Hepatic stellate cell (primary cell): ENCODE results near the gene PRICKLE1.

Experiments used
- DNase-seq: peaks from one replicate; pipeline ENCODE4 v3.0.0; 2011; ENCODE audit warnings: low spot score

The PRICKLE1 gene

DNA sequence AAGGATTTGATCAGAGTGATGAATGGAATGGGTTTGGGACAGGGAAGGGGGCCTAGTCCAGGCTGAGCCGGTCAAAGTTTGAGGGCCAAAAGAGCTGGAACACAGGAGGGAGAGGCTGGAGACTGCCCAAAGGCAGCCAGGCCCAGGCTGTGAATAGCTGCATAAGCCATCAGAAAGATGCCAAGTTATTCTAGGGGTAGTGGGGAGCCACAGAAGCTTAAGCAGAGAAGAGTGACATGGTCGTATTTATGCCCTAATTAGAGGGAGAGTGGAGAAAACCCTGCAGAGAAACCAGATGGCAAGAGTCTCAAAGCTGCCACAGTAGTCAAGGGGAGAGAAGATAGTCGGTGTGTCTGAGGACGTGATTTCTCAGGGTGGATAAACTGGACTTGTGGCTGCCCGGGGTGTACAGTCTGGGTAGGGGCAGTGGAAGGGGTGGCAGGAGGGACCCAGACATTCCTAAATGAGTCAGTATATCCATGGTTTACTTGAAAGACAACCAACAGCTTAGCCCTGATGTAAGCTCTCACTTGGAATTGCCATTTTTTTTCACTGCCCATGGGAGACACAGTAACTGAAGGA, 99.2 kb downstream of the PRICKLE1 start:
- DNase-seq = no peak

DNA sequence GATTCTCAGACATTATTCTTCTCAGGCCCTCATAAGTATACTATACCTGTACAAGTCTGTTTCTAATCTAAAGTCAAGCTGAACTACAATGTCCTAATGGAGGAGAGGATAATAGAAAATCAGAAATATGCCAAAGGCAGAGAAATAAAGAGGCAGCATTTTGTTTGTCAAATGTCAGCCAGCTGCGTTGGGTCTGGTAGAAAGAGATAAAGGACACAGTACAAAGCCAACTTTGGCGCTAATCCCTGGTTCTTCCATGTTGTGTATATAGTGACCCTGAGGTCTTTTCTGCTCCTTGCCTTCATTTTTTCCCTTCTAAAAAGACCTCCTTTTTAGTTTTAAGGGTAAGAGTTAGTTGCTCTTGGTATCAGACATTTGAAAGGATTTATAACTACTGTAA, 103.1 kb downstream of the PRICKLE1 start:
- no peak for DNase-seq

DNA sequence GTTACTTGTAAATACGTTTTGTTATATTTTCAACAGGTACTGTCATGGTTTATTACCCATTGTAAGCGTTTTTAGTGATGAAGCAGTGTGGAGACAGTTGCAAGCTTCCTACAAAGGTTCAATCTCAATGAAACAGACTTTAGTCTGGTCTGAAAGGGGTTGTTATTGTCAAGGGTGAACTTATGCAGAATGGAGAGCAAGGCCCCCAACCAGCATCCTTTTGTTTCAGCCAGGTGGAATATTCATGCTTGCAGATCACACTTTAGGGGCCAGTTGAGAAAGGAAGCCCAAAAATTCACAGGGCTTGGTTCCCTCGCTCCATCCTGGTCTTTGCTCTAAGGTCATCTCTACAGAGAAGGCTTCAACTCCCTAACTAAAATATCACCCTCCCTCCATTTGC, 103.7 kb downstream of the PRICKLE1 start:
- no peak for DNase-seq

DNA sequence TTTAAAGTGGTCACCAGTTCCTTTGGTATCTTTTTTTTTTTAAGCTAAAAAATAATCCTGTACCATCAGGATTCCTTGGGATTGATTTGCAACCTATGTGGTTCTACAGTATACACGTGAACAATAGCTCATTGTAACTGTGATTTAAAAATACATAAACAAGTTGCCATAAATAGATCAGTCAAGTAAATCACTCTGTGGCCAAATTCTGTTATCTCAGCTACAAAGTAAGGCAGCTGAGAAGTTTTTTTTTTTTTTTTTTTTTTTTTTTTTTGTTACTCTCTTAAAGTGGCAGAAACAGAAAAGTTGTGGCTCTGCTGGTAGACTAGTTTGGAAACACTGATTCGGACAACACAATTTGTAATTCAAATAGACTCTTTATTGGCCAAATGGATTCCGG, 104.5 kb downstream of the PRICKLE1 start:
- peak; percentile 22 for DNase-seq

DNA sequence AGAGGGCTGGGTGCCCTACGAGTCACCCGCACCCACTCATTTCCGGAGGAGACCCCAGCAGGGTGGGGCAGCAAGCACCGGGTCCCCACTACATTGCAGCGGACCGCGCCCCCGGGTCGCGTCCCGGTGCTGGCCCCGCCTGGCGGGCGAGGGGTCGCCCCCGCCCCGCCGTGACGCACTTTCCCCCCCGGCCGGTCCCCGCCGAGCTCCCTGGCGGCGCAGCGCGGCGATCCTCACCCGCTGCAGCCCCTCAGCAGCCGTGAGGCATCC, 106.1 kb downstream of the PRICKLE1 start:
- DNase-seq = peak; percentile 50

DNA sequence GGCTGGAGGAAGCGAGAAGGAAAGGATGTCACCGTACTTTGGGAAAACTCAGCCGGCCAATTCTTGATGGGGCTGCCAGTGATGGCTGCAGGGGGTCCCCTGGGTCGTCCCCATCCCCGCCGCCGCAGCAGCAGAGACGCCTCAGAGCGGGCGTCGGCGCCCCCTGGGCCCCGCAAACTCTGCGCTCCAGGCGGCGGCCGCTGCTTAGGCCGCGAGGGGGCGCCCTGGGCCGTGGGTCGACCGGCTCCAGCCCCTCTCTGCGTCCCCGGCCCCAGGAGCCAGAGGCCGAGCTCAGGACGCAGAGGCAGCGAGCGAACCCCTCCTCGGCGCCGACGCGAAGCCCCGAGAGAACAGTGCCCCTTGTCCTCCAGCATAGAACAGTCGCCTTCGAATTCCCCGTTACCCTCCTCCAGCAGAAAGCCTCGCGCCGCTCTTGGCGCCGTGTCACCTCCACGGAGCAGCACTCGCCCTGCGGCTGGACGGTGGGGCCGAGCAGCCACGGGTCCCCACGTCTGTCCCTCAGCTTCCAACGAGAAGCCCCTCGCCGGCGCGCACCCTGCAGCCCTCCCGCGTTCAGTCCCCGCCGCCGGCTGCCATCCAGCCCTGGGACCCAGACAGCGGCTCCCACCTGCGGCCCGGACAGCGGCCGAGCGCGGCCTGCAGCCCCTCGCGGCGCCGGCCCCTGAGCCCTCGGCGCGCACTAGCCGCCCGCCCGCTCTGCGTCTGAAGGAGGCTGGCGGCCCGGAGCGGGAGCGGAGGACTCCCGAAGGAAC, 106.6 kb downstream of the PRICKLE1 start:
- peak; percentile 82 for DNase-seq

DNA sequence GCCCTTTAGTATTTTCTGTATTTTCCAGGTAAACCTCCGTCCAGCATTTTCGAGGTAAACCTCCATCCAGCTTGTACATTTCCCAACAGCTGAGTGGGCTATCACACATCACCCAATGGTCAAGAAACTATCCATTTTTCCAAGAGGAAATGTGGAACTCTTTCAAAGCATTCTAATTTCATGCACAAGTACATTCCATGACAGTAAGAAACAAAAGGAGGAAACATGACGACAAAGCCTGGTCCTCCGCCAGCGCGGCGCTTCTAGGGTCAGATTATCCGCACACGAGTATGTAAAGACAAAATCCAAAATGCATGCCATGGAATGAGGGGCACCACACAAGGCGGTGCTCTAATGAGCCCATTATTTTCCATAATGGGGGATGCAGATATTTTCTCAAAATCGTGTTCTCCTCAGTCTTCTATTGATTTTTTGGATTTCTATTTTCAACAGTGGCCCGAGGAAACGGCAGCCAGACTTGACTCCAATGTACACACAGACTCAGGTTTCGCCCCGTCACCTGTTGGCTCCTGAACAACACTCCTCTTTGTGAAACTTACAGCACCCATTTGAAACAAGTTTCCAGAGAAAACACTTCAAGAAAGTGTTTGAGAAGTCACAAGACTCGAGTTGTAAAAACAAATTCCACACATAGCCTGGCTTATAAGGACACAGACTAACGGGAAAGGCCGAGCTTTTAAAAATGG, 107.4 kb downstream of the PRICKLE1 start:
- DNase-seq = no peak

DNA sequence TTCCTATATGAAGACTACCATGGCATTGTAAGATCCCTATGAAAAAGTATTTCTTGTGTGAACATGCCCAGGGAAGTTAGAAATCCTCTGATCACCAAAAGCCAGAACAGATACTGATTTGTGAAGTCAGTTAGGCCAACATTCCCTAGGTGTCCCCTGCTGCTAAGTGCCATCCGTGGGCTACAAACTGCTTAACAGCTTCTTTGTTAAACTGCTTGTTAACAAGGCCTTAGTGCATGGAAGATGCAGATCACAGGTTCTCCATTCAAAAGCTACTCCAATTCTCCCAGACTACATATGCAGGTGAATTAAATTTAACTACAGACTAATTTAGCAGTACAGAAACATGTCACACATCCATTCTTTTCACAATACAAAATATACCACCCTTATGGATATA, 108.2 kb downstream of the PRICKLE1 start:
- no peak for DNase-seq

DNA sequence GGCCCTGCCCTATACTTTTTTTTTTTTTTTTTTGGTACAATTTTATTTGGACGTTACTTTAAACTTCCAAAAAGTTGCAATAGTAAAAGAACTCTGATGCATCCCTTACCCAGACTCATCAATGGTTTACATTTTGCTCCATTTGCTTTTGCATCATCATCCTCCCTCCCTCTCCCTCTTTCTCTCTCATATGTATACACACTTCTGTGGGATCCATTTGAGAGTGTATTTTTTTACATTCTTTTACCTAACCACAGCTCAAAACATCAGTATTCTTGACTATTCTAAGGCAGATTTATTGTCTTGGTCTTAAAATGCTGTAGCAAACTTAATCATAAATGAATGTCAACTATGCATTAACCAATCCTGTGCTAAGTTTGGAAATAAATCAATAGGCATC, 111.6 kb downstream of the PRICKLE1 start:
- no peak for DNase-seq

DNA sequence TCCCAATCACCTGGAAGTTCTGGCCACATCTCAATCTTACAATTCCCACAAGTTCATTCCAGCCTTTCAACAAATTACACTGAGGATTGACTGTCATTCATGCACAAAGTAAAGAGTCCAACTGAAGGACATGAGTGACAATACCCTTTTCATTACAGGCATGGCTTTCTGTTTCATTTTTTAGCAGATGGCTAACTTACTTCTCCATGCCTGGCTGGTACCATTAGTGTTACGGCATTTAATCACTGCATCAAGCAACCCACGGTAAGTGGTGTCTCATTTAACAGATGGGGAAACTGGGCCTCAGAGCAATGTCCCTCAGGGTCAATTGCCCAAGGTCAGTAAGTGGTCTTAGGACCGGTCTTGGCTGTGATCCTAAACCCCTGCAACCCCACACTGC, 114.4 kb downstream of the PRICKLE1 start:
- no peak for DNase-seq

DNA sequence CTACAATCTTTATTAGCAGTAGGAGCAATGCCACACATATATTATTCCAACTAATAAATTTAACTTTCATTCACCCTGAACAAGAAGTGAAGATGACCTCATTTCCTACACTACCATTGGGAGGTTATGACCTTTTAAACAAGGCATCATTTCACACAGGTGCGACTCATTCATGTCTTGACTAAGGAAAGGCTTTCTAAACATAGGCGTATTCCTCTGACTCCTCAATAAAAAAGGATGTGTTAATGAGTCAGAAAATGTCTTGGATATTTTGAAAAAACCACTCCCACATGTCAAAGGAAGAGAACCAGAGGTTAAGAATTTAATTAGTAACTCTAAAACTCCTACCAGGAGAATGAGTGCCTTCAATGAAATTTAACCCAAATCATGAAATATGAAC, 115.2 kb downstream of the PRICKLE1 start:
- no peak for DNase-seq

DNA sequence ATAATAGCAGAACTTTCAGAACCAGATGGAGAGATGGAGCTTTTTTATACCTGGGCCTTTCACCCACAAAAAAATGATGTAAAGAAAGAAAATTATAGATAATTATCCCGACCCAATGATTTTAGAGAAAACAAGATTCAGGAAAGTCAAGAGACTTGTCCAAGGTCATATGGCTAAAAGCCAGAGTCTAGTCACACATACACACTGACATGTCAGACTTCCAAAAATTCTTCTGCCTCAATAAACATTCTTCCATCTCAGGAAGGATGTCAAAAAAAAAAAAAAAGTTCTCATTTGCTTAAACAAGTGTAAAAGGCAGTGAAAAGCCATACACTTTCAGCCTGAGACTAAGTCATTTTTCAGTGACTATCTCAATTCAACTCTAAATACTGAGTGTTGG, 116.0 kb downstream of the PRICKLE1 start:
- DNase-seq = no peak

DNA sequence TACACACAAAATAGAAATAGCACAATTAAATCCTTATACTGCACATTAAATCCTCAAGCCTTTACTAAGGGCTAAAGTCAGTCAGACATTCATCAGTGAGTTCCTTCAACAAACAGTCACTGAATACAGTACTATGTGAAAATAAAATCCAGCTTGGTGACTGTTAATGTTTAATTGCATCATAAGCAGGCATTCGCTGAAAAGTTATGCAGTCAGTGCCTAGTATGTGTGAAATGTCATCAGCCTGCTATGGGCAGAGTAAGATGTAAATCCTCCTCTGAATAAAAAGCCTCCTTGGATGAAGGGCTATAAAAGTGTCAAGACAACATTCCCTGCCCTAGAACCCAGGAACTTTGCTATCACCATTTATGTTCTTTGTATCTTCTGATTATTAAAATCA, 116.4 kb downstream of the PRICKLE1 start:
- DNase-seq = peak; percentile 22

DNA sequence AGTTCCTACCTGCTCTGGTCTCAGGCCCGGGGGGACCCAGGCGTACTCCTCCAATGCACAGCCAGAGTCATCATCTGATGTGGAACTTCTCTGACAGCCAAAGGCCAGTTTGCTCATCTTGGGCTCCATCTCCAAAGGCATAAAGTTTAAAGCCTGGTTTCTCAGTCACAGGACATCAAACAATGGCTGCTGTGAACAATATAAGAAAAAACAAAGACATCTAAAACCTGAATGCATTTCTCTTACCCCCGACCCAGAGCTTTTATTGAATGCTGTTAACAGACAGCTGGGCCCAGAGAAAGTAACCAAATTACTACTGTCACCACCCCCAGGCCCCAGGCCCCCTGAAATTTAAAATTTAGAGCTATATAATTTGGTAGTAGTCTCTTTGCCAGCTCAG, 117.2 kb downstream of the PRICKLE1 start:
- no peak for DNase-seq

DNA sequence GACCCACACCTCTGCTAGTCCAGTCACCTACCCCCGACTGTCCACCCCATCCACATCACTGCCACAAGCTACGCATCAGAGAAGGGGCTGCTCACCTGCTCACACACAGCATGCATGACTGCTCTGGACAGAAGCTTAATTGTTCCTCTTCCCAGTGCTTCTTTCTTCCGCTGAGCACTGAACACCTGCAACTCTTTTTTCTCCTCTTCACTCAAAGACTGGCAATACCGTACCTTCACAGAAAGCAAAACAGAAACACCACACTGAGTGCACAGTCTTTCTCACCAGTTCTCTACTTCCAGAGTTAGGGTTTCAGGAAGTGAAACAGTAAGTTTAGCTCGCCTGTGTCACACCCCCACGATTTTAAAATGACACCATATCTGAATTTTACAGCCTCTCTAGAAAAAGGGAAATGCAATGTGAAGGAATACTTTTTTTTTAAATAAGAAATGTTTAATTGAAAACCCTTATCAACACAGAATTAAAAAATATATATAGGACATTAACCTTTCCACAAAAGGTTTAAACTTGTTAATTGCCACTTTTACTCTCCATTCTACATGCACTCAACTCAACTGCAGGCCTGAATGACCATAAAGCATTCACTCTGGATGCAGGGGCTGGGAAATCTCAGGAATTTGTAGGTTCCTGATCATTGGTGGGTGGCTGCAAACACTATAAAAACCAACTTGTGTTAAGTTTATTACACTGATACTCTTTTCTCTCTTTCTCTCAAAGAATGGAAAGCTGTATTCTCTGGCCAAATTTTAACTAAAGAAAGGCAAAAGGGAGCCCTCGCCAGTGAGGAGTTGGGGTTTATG, 120.0 kb downstream of the PRICKLE1 start:
- DNase-seq = no peak

DNA sequence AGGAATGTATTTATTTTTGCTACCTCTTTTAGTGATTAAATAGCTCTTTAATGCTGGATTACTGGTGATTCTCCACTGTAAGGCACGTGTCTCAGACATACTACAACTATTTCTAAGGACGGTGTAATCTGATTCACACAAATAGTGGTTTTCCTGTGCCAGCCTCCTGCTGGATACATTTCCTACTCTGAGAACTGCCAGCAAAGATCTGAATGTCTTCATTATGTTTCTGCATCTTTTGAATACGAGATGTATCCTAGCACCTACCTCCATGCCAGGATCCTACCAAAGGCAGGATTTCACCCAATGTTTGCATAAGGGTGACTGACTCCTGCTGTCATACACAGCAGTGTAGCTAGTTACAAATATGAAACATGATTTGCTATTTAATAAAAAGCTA, 120.6 kb downstream of the PRICKLE1 start:
- no peak for DNase-seq

DNA sequence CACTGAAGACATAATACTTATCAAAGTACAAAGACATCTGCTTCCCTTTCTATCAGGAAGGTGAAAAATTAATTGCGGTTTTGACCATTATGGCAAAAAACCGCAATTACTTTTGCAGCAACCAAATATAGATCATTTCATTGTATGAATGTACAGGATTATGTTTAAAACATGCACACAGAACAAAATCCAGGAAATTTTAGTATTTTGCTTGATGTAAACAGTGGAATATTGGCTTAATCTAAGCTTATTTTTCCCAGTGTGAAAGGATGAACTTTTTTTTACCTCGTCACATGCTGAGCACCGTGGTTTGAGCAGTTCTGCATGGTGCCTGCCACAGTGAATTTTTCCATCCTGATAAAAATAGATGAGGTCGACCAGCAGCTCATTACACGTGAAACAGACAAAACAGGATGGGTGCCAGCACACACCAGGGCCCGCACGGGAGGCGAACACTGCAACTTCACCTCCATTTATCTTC, 121.2 kb downstream of the PRICKLE1 start:
- DNase-seq = no peak

DNA sequence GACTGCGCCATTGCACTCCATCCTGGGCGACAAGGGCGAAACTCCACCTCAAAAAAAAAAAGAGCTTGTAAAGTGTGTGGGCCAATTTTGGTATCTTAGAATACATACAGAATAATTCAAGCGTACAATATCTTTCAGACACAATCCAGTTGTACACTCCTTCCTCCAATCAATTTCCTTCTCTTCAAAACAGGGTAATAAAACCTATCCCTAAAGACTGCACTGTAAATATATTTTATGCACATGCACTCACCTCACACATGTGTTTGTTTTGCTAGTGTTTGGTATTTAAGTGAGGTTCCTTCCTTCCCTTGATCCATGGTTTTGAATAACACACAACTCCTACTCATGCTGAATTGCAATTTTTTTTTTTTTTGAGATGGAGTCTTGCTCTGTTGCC, 125.9 kb downstream of the PRICKLE1 start:
- DNase-seq = no peak

DNA sequence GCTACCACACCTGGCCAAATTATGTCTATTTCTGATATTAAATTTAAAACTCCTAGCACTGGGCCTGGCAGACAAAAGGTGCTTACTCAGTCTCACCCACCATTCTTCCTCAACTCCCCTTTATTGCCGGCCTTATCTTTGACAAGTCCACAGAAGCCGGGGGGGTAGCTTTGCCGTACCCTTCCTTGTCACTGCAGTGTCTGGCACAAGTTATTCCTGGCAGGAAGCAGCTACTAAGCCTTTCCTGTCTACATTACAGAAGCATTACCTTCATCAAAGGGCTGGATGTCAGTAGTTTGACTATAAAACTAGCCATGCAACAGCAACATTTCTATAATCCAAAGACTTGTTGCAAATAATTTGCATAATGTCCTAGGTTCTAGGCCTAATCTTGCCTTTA, 127.1 kb downstream of the PRICKLE1 start:
- no peak for DNase-seq

DNA sequence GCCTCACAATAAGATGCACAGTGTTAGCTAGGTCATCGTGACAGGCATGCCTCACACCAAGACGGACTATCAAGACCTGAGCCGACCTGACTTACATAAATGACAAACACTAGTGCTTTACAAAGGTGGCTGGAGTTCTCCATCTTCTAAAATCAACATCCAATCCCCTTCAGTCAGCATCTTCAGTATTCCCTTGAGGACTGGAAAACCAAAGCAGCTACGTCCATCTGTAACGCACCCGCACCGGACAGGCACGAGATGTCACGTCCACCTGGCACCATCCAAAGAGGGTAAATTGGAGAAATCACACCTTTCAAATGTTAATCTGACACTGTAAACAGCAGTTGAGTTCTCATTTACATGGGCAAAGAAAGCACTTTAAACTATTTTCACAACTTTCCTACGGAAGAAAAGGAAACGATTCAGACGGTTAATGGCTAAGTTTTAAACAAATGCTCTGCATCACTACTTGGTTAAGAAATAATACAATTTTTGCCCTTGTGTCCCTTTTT, 130.2 kb downstream of the PRICKLE1 start:
- DNase-seq = no peak

DNA sequence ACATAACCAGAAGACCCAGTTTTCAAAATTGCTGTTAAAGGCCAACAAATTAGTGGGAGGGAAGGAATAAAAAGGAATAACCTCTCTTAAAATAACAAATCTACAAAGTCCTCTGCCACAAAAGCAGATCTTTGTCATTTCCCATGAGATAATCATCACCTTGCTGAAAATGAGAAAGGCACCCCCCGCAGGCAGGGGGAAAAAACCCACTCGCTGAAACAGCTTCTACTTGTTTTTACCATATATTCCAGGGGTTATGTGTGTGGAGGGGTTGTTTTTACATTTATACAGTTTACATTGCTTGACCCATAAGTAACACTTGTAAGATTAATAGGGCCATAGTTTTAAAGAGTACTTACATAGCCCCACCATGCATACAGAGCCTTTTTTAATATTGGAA, 131.0 kb downstream of the PRICKLE1 start:
- no peak for DNase-seq

DNA sequence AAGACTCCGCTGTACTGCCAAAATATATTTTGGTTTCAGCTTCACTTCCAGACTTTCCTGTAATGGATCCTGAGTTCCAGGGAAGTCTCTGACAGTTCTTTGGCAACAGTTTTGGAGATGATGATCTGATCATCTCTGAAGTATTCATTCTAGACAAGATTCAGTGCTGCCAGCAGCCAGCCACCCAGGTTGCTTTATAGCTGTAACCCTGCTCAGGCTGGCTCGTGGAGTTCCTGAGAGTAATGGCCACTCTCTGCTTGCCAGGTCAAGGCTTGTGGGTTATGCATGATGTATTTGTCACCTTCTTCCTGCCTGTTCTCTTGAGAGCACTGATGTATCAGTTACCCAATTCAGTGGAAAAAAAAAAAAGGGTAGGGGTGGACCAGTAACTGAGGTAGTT, 139.3 kb downstream of the PRICKLE1 start:
- no peak for DNase-seq

DNA sequence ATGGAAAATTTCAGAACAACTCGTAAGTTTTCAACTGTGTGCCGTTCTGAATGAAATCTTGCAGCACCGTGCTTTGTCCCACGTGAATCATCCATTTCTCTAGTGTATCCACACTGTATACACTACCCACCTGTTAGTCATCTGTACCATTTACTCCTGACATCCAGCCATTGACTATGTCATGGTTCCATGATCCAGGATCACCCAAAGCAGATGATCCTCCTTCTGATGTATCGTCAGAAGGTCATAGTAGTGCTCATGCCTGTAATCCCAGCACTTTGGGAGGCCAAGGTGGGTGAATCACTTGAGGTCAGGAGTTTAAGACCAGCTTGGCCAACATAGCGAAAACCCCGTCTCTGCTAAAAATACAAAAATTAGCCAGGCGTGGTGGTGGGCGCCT, 140.7 kb downstream of the PRICKLE1 start:
- DNase-seq = no peak
